Activated naive CD4-positive, alpha-beta T cell (primary cell): ENCODE measurements around the gene URI1.
"Not testable (repeated sequence)": the region's sequence is repeated elsewhere in the genome, so short reads cannot be mapped to it uniquely, and the experiment has no call there.

Experiments
- DNase-seq, 4 experiments: peaks; one replicate each; lab custom pipeline; 2025; lab: John Stamatoyannopoulos, UW

URI1 gene

DNA sequence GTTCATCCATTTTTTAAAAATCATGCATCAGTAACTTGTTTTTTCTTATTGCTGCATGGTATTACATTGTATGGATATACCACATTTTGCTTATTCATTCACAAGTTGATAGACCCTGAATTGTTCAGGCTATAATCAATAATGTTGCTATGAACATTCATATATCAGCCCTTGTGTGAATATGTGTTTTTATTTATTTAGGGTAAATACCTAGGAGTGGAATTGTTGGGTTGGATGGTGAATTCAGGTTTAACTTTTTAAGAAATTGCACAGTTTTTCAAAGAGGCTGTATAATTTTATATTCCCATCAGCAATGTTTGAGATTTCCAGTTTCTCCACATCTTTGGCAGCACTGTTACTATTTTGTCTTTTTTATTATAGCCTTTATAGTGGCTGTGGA lies 82.1 kb downstream of the URI1 start:
- no peak for DNase-seq

DNA sequence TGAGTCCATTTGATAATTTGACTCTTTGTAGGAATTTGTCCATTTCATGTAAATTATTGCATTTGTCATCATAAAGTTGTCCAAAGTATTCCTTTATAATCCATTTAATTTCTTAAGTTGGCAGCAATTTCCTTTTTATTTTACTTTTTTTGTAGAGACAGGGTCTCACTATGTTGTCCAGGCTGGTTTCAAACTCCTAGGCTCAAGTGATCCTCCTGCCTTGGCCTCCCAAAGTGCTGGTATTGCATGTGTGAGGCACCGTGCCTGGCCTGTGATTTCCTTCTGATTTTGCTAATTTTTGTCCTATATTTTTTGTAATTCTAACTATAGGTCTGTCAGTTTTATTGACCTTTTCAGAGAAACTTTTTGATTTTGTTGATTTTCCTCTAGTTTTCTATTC lies 84.9 kb downstream of the URI1 start:
- no peak for DNase-seq

DNA sequence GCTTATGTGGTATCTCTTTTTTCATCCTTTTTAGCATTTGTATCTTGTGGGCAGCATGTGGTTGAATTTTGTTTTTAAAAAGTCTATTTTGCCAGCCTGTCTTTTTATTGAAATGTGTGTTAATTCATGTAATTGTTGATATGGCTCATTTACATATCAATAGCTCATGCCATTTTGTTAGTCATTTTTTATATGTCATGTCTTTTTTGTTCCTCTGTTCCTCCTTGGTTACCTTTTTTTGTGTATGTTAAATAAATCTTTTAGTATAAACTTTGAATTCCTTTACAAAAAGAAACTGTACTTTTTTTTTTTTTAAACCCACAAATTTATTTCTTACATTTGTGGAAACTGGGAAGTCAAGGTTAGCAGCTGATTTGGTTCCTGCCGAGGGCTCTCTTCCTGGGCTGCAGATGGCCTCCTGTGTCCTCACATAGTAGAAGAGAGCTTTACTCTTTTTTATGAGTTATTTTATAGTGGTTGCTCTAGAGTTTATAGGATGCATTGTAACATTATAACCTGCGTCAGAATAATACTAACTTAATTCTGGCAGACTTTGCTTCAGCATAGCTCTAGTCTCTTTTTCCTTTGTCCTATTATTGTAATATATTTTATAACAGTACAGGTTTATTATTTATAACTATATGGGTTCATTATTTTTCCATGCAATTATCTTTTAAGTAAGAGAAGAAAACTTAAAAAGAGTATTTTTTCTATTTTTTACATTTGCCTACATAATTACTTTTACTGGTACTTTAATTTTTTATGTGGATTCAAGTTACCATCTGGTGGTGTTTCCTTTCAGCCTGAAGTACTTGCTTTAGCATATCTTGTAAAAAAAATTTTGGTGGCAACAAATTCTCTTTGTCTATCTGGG lies 86.3 kb downstream of the URI1 start:
- DNase-seq, result no peak

DNA sequence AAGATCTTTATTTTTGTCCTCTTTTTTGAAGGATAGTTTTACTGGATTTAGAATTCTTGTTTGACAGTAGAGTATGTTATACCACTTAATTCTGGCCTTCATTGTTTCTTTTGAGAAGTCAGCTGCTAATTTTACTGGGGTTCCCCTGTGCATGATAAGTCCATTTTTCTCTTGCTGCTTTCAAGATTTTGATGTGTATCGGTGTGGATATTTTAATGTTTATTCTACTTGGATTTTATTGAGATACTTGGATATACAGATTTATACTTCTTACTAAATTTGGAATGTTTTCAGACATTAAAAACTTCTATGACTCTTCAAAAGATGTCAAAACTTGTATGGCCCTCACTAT lies 86.9 kb downstream of the URI1 start:
- DNase-seq, result no peak

DNA sequence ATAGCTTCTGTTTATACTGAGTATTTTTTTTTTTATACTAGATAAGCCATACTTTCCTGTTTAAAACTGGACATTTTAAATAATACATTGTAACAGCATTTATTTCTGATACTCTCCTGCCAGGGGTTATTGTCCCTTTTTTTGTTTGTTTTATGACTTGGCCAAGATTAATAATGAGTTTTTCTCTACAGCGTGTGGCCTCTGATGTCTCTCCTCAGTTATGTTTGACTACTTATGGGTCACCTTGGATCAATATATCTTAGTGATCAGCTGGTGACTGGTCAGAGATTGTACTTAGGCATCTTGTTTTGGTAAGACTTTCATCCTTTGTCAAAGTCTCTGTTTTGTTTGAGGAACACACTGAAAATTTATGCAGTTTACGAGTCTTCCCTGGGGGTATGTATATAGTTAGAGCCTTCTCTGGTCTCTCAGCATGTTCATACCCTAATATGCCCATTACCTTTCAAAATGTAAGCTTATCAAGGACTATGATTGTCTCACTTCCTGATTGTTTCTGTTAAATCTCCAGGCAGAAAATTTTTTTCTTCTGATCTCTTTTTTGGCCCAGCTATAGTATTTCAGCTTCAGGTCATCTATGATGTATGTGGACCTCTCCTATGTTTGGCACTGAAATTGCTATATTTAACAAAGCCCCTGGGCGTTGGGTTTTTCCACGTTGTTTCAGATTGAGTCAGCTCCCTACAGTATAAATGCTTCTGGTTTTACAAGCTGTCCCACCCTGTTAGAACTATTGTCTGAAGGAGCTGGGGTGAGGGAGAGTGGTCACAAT lies 87.9 kb downstream of the URI1 start:
- no peak for DNase-seq

DNA sequence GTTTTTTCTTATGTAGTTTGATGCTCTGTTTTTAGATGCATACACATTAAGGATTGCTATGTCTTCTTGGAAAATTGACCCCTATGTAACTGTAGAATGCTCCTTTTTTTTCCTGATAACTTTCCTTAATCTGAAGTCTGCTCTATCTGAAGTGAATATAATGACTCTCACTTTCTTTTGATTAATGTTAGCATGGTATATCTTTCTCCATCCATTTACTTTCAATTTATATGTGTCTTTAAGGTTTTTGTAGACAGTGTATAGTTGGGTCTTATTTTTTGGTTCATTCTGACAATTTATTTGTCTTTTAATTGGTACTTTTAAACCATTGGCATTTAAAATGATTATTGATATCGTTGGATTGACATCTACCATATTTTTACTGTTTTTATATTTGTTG lies 92.3 kb downstream of the URI1 start:
- DNase-seq, result no peak

DNA sequence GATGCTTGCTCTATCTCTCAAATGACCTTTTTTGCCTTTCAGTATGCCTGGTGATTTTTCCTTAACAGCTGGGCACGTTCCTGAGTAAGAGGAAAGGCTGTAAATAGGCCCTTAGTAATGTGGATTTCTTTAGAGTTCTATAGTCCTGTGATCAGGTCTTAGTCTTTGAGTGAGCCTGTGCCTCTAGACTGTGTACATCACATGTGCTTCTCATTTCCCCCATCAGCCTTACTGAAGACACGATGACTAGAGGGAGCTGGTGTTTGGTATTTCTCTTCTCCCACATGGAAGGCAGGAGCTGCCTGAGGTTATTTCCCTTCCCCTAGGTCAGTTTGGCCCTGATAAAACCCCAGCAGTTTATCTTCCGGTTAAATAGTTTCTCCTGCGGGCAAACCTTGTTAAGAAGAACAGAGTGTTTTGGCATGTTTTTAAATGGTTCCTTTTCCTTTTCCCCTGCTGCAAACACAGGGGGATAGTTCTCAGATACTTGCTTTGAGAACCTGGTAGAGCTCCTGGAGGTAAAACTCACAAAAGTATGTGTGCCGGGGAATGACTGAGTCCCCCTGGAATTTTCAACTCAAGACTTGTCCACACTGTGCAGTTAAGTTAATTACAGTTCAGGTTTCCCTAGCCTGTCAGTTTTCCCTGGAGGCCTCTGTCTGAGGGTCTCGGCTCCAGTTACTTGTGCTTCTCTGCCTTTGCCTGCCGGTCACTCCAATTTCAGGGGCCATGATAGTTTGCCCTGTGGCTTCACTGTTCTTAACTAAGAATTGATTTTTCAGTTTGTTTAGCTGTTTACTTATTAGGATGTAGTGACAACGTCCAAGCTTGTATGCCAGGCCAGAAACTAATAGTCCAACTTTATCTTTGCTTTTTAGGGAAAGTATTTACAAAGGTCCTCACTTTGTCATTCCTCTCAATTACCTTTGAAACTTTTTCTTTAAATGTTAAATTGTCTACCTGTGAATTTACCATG lies 94.4 kb downstream of the URI1 start:
- DNase-seq, result no peak

DNA sequence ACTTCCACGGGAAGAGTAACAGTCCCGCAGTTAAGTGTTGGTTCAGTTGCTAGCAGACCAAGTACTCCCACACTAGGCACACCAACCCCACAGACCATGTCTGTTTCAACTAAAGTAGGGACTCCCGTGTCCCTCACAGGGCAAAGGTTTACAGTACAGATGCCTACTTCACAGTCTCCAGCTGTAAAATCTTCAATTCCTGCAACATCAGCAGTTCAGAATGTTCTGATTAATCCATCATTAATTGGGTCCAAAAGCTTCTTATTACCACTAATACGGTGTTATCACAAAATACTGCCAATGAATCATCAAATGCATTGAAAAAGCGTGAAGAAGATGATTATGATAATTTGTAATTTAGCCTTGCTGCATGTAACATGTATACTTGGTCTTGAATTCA lies 95.8 kb downstream of the URI1 start:
- DNase-seq, result no peak

DNA sequence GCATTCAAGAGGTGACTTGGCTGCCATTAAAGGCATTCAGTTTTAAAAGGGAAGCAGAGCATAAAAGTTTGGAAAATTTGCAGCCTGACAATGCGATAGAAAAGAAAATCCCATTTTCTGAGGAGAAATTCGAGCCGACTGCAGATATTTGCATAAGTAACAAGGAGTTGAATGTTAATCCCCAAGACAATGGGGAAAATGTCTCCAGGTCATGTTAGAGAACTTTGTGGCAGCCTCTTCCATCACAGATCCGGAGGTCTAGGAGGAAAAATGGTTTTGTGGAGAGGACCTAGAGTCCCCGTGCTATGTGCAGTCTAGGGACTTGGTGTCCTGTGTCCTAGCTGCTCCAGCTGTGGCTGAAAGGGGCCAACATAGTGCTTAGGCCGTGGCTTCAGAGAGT lies 99.9 kb downstream of the URI1 start:
- not testable (repeated sequence) for DNase-seq

DNA sequence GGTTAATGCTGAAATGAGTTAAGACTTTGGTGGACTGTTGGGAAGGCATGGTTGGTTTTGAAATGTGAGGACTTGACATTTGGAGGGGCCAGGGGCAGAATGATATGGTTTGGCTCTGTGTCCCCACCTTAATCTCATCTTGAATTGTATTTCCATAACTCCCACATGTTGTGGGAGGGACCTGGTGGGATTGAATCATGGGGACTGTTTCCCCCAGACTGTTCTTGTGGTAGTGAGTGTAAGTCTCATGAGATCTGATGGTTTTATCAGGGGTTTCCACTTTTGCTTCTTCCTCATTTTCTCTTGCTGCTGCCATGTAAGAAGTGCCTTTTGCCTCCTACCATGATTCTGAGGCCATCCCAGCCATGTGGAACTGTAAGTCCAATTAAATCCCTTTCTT lies 101.0 kb downstream of the URI1 start:
- DNase-seq, result not testable (repeated sequence)

DNA sequence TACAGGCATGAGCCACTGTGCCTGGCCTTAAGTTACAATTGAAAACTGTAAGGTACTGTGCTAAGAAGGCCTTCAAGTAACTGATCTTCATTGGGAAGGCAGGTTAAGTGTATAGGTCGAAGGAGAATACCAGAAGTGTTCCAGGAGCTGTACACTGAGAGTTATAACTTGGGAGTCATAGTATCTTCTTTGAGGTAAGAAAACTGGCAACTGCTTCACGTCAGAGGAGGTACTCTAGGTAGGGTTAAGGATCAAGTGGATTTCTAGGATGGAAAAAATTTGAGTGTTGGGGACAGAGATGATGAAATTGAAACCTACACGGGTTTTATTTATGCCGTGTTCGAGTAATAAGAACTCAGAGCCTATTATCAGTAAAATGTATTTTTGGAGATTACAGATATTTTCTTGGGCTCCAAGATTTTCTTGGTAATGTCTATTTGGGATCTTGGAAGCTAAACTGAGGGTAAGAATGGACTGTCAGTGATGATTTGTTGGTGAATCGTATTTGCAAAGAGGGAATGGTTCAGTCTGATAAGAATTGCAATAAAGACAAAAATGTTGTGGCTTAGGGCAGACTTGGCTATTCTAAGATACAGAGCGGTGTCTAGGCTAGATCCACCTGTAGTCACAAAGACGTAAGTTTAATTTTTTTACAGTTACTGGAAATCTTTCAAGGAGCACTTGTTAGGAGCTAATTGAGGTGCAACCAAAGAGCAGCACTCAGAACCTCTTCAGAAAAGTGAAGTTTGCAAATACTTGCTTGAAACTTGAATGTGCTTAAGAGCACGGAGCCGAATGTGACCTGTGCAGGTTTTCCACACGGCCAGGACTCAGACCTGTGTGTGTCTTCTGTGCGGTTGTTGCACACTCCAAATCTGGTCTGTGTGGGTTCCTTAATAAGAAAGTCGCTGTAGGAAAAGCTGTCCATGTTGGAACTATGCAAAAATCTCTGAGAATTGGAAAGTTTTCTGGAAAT lies 102.5 kb downstream of the URI1 start:
- no peak for DNase-seq

DNA sequence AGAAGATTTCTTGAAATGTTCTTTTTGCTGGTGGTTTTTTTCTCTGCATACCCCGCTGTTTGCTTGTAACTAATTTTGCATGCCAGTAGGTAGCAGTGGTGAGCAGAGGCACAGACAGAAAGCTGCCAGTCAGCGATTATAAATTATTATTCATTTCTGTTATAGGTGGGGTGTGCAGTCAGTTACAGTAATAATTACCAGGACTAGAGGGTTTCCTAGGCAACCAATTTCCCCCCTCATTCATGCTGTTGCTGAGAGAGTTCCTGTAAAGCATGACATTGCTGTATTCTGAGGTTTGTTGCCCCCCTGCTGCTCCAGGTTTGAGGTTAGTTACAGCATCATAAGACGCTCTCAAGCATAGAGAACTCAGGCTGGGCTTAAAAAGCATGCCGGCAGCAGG lies 104.5 kb downstream of the URI1 start:
- DNase-seq, result no peak

DNA sequence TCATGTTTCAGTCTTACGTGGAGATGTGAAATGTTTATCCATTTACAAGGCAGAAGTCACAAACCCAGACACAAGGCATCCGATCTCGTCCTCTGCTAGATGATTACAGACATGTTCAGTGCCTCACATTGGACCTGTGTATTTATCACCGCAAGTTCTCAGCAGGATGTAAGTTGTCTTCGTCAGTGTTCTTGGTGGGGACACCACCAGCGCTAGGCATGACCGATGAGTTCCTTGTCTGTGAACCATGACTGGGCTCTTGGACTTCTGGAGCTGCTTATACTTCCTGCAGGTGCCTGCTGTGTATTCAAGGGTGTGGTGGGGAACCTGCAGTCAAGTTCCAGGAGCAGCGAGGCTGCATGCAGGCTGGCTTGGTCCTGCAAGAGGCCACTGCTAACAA lies 105.4 kb downstream of the URI1 start:
- no peak for DNase-seq

DNA sequence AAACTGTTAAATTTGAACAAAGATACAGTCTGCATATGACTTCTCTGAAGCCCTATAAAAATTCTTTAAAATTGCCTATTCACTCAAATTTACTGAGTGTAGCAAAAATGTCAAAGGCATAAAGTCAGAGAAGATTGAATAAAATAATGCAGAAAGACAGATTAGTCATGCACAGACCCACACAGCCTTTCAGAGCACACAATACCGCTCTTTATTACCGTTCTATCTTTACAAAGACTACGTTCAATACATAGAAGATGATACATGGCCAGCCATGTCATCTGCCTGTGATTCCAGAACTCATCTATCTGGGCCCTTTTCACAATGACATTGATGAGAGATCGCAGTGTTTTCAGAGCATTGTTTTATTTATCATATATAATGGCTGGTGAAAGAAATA lies 107.2 kb downstream of the URI1 start:
- no peak for DNase-seq

DNA sequence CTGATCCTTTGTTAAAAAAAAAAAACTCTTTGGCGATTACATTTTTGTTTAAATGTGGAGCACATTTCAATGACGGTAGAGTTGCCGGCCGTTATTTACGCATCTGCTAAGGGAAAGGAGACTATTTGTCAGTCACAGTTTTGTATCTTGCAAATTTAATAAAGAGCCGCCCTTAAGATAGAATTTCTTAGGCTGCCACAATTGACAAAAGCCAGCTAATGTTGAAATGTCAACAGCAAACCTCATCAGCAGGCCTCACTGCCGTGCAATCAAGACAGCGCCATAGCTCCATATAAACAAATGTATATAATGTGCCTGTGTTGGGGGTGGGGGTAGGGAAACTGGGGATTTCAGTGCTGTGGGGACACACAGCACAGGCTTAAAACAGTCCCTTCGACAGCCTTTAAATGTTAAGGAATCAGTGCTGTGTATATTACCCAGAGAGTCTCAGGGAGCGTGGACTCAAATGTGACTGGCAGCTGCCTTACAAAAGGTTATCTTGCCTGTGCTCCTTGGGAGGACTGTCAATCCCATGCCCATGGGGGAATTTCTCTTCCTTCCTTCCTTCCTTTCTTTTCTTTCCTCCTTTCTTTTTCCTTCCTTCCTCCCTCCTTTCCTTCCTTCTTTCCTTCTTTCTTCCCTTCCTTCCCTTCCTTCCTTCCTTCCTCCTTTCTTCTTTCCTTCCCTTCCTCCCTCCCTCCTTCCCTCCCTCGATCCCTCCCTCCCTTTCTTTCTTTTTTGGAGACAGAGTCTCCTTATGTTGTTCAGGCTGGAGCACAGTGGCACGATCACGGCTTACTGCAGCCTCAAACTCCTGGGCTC lies 108.0 kb downstream of the URI1 start:
- DNase-seq, result no peak

DNA sequence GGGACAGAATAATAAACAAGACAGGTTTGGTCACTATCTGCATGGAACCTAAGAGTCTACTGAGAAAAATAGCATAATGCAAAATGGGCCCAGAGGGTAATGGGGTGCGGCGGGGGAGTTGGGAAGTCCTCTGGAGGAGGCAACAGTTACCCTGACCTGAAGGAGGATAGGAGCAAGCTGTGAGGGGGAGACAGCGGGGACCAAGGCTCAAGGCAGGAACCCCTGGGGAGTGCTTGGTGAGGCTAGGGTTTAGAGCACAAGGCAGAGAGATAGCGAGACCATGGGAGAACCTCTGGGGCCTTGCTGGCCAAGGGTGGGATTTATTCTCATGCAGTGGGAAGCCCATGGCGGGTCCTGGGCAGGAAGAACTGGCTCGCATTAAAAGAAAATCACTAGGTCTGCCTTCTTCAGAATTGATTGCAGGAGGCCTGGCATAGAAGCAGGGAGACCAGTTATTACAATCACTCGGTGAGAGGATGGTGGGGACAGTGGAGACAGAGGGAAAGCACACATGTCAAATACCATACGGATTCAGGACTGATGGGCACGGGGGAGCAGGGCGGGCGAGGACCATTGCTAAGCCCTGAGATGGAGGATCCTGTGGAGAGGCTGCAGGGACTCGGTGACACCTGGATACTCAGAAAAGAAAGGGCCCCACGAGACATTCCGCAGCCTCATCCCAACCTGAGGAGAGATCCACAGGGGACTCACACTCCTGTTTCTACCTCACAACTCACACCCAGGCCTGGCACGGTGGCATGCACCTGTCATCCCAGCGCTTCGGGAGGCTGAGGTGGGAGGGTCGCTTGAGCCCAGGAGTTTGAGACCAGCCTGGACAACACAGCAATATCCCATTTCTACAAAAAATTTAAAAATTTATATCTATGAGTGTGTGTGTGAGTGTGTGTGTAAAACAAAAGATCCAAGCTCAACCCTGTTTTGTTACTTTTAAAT lies 110.4 kb downstream of the URI1 start:
- no peak for DNase-seq

DNA sequence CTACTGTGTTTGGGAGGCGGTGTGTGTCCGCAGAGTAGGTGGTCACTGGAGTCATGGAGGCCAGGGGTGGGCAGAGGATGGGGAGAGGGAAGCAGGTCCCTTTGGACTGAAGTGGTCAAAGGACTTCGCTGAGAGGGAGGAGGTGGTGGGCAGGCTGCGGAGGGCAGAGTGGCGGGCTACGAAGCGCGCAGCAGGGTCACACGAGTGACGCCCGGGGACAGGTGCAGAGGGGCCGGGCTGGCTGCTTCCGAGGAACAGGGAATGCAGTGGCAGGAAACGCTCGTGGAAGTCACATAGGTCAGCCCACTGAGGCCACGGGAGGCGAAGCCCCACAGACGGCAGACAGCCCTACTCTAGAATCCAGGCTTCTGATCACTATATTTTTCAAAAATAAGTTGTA lies 111.5 kb downstream of the URI1 start:
- DNase-seq, result no peak

DNA sequence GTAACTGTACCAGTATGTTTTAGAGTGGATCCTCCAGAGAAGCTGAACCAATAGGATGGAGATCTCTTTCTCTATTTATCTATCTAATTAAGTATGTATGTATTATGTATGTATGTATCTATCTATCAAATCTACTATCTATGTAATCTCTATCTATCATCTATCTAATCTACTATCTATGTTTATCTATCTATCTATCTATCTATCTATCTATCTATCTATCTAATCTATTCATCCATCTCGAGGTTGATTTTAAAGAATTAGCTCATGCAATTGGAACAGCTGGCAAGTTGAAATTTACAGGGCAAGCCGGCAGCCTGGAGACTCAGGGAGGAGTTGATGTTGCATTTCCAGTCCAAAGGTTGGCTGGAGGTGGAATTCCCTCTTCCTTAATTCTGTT lies 112.2 kb downstream of the URI1 start:
- no peak for DNase-seq

DNA sequence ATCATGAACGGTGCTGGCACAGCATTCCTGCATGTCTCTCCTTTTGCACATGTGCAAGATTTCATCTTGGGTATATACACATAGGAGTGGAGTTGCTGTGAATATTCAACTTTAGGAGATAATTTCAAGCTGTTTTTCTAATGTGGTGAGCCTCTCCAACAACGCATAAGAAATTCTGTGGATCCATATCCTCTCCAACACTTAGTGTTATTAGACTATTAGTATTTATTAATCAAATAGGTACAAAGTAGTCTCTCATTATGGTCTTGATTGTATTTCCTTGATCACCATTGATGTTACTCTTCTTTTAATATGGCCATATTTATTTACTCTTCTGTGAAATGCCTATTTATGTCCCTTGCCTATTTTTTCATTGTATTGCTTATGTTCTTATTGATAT lies 114.5 kb downstream of the URI1 start:
- no peak for DNase-seq
